Hippocampal formation (tissue), 2 donors: ENCODE measurements around the gene GNAT2.

ENCODE experiments used
- DNase-seq, 2 donors: peaks; one replicate each; lab custom pipeline; 2025; lab: John Stamatoyannopoulos, UW

The GNAT2 gene

GRCh38 chr1:109557520-109557919 lies 61.9 kb downstream of the GNAT2 start:
- no peak for DNase-seq

GRCh38 chr1:109556563-109556962 lies 62.9 kb downstream of the GNAT2 start:
- no peak for DNase-seq
